Activated CD8-positive, alpha-beta memory T cell treated with anti-CD3 and anti-CD28 coated beads for 36 hours (primary cell): ENCODE measurements around the gene CLTCL1. TPM values are rescaled to one million over a fixed set of nuclear protein-coding genes. Genes with fewer than 3 reads are reported as not detected.

ENCODE experiments used
- CTCF ChIA-PET: fragments of 350-600 bp; sonication (Branson Sonifier 250); formaldehyde crosslinking; loops from one replicate; lab custom pipeline; 2021; ENCODE audit warnings: antibody characterized with exemption; lab: Charles Lee
- POLR2A ChIA-PET: fragments of 350-600 bp; sonication (Branson Sonifier 250); formaldehyde crosslinking; loops from one replicate; lab custom pipeline; 2021; ENCODE audit warnings: antibody characterized with exemption; lab: Charles Lee
- total RNA-seq, 2 experiments: library from RNA; stranded (reverse); gene quantifications; one replicate each; pipeline ENCODE4 v1.2.3, GENCODE V29; 2021

CLTCL1 gene
- total RNA-seq, 2 experiments from 2014 or later: 0.42 to 0.61 TPM

DNA sequence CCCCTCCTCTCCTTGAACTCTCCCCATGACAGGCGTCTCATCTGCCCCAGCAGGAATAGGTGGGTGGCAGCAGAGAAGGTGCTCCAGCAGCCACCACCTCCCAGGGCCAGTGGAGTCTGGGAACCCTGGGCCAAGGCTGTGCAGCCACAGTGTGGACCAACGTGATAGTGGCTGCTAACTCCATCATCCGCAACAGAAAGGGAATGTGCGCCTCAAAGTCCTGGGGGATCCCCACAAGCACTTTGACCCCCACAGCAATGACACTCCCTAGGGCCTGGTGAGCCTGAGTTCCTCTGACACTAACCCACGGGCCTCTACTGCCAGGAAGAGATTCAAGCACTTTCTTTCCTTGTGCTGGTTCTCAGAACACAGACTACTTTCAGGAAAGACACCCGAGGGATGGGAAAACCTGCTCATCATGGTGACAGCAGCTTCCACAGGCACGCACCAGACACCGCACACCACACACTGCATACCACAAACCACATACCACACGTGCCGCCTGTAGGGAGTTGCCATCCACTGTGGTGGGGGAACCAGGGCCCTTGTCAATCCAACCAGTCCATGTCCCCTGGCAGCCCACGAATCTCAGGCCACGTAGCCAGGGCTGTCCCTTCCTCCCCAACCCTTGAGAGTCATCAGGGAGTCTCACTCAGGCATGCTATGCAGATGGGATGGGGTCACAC is 109.6 kb downstream of the CLTCL1 start:
- POLR2A ChIA-PET: interaction anchor here (0.5 kb wide), 1 partner anchor 278 kb away, joined by 3 read pairs; no protein-coding TSS in a partner anchor
- CTCF ChIA-PET: interaction anchor here (1.1 kb wide), 1 partner anchor 107 kb away, joined by 3 read pairs; no protein-coding TSS in a partner anchor

DNA sequence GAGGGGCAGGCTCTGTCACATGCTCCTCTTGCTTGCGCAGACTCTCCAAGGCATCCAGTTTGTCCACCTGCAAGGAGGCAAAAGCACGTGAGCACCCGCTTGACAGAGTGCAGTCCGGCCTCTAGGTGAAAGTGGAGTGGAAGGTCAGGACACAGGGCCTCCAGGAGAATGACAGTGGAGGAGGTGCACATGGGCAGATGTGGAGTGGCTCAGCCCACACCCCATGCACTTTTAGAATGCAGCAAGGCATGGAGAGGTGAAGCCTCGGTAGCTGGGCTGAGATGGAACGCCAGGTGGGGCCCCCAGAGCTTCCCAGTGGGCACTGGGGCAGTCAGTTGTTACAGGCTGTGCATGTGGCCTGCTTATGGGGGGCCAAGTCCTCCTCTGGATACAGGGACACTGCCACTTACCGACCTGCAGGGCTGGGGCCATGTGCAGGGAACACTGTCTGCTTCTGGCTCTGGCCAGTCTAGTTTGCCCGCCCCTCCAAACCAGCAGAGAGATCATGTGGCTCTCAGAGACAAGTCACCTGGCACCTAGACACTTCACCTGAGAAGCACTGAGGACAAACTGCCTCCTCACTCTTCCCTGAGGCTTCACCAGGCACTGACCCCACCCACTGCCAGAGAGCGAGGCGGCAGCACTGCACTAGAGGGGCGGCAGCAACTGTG is 110.6 kb downstream of the CLTCL1 start:
- ChIA-PET CTCF (interaction anchor here (1.6 kb wide), 1 partner anchor 449 kb away, joined by 4 read pairs; no protein-coding TSS in a partner anchor), POLR2A (no interaction called here)

DNA sequence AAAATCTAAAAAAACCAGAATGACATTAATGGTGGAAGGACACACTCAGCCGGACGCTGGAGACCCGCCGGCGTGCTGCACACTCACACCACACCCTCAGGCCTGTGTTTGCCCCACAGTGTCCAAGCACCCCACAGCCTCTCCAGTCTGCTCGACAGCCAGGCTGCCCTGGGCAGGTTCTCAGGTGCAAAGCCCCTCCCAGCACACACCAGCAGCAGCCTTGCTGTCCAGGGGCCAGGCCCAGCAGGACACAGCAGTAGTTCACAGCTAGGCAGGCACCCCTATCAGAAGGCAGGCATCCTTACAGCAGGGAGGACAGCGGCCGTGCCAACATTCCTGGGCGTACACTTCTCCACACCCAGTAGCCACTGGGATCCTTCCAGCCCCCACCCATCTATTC is 111.3 kb downstream of the CLTCL1 start:
- ChIA-PET CTCF (interaction anchor here (1.6 kb wide), 2 partner anchors 114 to 449 kb away, joined by 4 to 5 read pairs; no protein-coding TSS in a partner anchor), POLR2A (no interaction called here)

DNA sequence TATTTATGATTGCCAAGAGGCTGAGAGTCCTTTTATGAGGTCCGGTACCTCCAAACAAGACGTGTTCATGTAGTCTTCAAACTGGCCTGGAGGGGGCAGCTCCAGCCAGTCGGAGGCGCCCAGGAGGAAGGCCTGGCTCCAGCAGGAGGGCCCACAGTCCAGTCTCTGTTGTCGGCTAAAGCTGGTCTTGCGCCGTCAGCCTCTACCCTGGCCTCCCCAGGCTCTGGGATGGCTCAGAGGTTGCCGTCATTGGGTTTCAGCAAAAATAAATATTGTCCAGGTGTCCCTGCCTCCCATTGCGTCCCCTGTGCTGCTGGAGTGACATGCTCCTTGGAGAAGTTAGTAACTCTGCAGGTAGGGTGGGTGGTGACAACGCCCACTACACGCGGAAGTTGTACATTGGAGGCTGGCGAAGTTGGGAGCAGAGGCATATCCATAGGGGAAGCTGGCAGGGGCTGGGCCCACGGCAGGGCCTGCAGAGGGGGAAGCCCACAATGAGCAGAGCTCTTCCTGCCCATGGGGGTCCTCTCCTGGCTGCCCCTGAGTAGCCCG is 111.9 kb downstream of the CLTCL1 start:
- CTCF ChIA-PET: interaction anchor here (0.7 to 1.8 kb wide), 8 partner anchors 35 to 450 kb away, joined by 3 to 6 read pairs (median 4); partner anchors contain the start of genes C22orf39 and ESS2
- POLR2A ChIA-PET: interaction anchor here (1.4 kb wide), 1 partner anchor 298 kb away, joined by 4 read pairs; no protein-coding TSS in a partner anchor

DNA sequence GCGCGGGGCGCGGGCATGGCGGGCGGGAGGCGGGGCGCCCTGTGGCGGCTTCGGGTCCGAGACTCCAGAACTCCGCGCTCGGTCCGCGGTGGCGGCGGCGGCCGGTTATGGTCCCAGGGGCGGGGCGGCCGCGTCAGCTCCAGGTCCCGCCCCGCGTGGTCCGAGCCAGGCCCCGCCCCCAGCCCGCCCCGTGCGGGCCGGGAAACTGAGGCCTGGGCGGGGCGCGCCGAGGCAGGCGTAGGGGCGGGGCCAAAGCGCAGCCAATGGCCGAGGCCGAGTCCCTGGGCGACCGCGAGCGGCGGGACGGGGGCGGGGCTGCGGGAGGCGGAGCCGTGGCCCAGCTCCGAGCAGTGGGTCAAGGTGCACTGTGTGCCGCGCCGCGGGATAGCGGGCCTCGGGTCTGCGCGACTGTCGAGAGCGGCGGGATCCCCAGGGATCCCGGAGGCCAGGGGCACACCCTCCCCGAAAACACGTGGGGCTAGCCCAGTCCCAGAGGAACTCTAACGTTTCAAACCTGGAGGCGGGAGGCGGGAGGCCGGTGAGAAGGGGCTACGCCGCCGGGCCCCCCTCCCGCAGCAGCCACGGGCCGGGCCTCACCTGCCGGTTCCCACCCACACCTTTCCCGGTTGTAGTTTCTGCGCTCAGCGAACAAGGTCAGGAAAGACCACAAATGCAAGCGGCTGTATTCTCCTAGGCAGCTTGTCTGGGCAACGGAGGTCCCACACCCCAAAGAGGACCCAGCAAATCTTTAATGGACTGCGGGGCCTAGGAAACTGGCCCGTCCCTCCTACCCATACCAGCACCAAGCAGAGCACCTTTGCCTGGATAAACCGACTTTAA is 112.6 kb downstream of the CLTCL1 start, which contains the start of gene SLC25A1:
Gene SLC25A1 (minus strand): TSS at position 80 of the 840 bp plus-strand sequence. CDS start 63 bp downstream, at position 17.
- ChIA-PET POLR2A (interaction anchor here (0.6 to 1.4 kb wide), 5 partner anchors 8 to 299 kb away, joined by 3 to 4 read pairs (median 3); partner anchors contain the start of genes ESS2 and HIRA), CTCF (interaction anchor here (0.6 to 1.8 kb wide), 8 partner anchors 35 to 298 kb away, joined by 3 to 6 read pairs (median 4); partner anchors contain the start of genes C22orf39 and ESS2)

DNA sequence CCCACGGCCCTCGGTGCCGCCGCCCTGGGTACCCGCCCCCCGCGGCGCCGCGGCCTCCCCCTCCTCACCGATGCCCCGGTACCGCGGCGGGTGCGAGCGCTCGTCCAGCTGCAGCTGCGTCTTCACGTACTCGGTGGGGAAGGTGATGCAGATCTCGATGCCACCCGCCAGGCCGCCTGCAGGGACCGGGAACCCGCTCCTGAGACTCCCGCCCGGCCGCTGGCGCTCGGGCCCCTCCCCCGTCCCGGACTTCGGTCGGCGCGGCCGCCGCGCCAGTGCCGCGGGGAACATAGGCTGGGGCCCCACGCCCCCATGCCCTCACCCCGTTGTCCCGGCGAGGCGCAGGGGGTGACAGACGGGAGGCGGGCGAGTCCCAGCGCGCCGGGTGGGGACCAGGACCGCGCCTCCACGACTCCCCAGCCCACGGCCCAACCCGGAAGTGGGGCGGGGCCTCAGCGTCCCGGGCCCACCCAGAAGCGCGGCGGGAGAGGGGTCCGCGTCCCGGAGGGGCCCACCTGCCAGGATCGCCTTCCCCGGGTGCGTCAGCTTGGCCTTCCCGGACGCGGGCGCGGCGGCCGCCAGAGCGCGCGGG is 113.4 kb downstream of the CLTCL1 start:
- CTCF ChIA-PET: interaction anchor here (0.6 to 1.8 kb wide), 3 partner anchors 34 to 298 kb away, joined by 4 to 6 read pairs (median 5); partner anchors contain the start of gene ESS2
- POLR2A ChIA-PET: interaction anchor here (0.9 to 1.4 kb wide), 4 partner anchors 9 to 300 kb away, joined by 3 to 4 read pairs (median 4); partner anchors contain the start of genes ESS2 and HIRA

DNA sequence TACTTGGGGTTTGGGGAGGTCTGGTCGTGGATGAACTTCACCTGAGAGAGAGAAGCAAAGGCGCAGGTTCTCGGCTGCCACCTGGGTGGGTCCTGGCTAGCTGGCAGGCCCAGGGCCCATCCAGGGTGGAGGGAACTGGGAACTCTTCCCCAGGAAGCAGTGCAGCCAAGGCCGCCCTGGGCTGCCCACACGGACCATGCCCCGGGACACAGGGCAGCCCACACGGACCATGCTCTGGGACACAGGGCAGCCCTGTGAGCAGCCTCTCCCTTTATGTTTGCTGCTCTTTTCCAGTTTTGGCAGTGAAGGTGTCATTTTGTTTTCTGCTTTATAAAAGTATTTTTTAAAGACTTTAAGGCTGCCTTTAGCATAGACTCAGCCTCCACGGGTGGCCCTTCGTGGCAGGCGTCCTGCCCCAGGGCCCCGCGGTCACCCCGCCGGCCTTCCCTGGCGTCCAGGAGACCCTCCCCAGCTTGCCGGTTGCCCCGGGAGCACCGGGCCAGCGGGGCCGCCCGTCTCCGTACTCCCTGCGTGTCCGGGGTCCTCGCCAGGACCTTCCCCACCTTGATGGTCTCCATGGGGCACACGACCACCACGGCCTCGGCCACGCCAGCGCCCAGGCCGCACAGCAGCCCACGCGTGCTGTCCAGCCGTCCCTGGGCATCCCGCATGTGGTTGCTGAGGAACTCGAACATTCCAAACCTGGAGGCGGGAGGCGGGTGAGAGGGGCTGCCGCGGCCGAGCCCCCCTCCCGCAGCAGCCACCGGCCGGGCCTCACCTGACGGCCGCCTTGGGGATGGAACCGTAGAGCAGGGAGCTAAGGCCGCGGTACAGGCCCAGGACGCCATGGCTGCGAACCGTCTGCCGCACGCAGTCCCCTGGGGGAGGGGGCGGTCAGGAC is 114.1 kb downstream of the CLTCL1 start:
- ChIA-PET POLR2A (interaction anchor here (0.5 to 1.2 kb wide), 3 partner anchors 10 to 302 kb away, joined by 3 to 4 read pairs (median 4); partner anchors contain the start of genes CDC45 and ESS2), CTCF (no interaction called here)

DNA sequence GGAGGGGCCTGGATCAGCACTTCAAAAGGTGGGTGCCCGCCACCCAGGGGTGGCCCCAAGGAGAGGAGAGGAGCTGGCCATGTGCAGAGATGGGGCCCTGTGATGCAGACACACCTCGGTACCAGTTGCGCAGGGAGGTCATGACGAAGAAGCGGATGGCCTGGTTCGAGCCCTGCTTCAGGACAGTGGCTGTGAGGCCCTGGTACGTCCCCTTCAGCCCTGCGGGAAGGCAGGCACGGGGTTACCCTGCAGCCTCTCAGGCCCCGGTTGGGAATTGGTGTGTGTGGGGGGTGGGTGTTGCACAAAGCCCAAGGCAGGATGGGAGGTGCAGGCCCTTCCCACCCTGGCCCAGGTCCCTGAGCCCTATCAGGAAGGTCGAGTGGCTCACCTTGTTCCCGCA is 114.8 kb downstream of the CLTCL1 start:
- ChIA-PET CTCF (no interaction called here), POLR2A (interaction anchor here (0.5 to 0.7 kb wide), 2 partner anchors 22 to 303 kb away, joined by 4 to 6 read pairs; partner anchors contain the start of gene CDC45)

DNA sequence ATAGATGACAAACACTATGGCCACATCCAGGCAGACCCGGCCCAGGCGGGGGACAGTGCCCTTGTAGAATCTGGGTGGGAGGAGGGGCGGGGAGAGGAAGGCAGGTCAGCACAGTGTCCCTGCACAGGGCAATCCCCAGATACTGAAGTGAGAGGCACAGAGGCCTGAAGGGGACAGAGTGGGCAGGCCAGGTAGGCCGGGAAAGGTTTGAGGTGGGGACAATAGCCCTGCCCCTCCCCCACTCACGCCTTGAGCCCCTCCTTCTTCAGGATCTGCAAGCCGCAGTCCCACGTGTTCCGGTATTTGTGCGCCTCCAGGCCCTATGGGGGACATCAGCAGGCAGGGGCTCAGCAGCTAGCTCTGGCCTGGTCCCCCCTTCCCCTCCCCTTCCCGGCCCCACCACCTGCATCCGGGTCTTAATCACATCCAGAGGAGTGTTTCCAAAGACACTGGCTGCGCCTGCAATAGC is 115.3 kb downstream of the CLTCL1 start:
- POLR2A ChIA-PET: interaction anchor here (0.7 kb wide), 1 partner anchor 21 kb away, joined by 6 read pairs; no protein-coding TSS in a partner anchor
- CTCF ChIA-PET: no interaction called here

DNA sequence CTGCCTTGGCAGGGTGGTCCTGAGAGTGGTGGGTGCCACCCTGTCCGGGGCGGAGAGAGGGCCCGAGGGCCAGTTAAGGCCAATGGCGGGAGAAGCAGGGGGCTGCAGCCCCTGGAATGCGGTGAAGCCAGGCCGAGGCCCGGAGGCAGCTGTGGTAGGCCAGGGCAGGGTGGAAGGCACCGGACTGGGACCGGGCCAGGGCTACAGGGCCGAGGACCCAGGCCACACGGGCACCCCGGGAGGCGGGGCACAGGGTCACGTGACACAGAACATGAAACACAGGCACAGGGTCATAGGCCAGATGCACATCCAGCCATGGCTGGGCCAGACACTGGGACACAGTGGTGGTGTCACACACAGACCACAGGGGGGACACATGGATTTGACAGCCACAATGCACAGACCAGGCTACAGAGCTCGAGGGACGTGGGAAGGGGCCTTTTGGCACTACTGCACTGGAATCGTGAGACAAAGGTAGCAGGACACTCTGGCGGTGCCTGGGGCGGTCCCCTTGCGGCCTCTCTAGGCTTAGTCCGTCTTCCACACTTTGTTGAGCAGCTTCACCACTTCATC is 115.8 kb downstream of the CLTCL1 start:
- ChIA-PET POLR2A (no interaction called here), CTCF (no interaction called here)

DNA sequence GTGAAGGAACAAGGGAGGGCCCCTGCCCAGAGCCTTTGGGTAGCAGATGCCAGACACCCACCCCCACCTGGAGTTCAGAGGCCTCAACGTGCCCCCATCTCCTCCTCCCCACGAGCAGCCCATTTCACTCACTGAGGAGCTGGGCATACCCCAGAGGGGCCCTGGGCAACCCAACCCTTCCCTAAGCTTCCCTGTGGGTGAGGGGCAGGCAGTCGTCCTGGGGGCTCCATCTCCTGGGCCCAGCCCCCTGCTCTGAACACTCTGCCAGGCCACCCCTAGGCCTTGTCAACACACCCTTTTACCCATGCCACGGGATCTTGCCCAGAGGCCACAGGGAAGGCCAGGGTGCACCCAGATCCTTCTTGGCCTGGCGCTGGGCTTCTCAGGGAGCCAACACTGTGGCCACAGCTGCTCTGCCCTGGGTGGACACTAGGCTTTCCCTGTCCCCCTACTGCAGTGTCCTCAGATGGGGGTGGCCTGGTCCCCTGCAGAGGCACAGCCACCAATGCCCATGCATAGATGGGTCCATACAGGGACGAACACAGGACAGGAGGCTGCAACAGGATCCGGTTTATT is 116.4 kb downstream of the CLTCL1 start:
- POLR2A ChIA-PET: no interaction called here
- CTCF ChIA-PET: no interaction called here

DNA sequence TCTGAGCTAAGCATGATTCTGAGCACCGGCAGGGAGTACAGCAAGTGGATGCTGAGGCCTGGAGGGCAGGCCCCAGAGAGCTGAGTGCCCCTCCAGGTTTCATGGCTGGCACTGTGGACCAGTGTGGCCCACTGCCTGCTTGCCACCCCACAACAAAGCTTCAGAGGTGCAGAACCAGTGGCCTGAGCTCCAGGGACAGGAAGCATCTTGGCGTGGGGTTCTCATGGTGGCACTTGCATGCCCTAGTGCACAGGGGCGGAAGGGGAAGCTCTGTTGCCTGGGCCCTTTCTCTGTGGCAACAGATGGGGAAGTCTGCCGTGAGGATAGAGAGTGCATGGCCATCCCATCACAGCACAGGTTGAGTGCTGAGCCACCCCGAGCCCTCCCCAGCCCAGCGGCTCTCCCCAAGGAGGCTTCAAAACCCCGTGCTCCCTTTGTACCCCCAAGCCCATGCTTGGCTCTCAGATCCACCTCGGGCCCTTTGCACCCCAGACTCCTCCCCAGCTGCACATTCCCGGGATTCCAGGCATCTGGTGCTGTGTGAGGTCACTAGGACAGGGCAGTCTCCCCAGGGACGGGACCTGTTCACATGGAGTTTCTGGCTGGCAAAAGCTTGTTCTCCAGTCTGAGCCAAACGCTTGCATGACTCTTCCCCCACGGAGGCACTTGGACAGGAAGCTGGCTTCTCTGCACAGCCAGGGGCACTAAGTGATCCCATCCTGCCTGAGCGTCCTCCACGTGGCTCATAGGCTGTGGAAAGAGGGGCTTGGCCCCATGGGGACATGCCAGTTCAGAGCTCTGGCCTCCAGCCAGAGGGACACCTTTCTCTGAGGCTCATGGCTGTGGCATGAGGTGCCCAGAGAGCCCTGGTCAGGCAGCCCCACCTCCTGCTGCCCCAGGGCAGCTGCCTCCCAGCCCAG is 117.2 kb downstream of the CLTCL1 start:
- ChIA-PET POLR2A (interaction anchor here (0.8 kb wide), 1 partner anchor 682 kb away, joined by 3 read pairs; no protein-coding TSS in a partner anchor), CTCF (no interaction called here)

DNA sequence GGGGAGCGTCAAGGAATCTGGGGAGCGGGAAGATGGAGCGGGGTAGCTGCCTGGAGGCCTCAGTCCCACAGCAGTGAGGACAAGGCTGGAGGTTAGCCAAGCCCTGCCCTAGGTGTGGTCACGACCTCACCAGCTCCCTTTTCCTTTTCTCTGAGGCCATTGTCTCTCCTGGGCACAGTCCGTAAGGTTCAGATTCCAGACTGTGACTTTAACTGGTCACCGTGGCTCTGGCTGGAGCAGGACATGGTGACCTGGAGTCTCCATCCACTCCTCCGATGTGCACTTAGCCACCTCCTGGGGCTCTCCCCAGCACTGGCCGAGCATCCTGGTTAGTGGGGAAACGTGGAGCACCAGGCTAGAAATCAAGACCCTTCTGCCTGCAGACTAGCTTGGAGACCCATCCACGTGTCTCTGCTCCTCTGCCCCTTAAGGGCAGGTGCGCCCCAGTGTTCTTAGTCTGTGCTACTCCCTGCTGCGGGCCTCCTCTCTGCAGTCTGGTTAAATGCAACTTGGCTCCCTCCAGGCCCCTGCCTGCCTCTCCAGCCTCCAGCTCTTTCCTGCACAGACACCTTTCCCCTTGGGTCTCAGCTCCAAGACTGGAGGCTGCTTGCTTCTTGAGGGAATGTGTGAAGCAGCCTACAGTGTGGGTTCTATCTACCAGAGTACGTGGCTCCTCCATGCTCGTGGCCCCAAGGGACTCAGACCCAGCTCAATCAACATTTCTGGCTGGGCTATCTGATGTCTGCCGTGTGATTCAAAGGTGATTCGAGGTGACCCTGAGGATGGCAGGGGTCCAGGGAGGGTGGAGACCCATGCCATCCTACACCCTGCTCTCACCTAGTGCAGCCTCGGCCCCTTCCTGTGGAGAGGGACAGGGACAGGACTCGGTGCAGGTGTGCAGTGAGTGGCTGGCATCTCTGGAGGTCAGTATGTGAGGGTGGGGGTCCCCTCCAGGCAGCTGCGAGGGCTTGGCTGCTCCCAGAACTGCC is 118.2 kb downstream of the CLTCL1 start:
- ChIA-PET CTCF (no interaction called here), POLR2A (interaction anchor here (0.7 to 0.8 kb wide), 2 partner anchors 51 to 683 kb away, joined by 3 to 4 read pairs; partner anchors contain the start of gene DGCR2)
